PC-9 (cell line): ENCODE measurements around the gene ASPA. TPM values are rescaled to one million over a fixed set of nuclear protein-coding genes. Genes with fewer than 3 reads are reported as not detected.

Source experiments
- BruUV-seq: library from RNA; stranded (reverse); fragments of 400-500 nt; replicated peaks from 2 replicates; lab custom pipeline; 2021; lab: Mats Ljungman, UMichigan
- CTCF ChIA-PET: fragments of 300-600 bp; sonication (Branson Sonifier 250); formaldehyde crosslinking; loops from one replicate; lab custom pipeline; 2022; ENCODE audit warnings: antibody characterized with exemption; lab: Charles Lee
- POLR2A ChIA-PET: fragments of 300-600 bp; sonication (Branson Sonifier 250); formaldehyde crosslinking; loops from one replicate; lab custom pipeline; 2022; ENCODE audit warnings: antibody characterized with exemption; ENCODE audit not compliant: unreplicated experiment; lab: Charles Lee
- DNase-seq, 2 experiments: peaks; one replicate each; pipeline versions ENCODE4 v3.0.0 to v3.0.0-alpha.2; 2015 to 2022; ENCODE audit warnings: mixed read lengths in 1 of 2
- H2AFZ ChIP-seq: fragments of 200-600 bp; sonication (generic); 2 replicates; pipeline ENCODE4 v1.8.1; 2017; ENCODE audit warnings: antibody characterized with exemption
- H3F3A ChIP-seq: fragments of 200-600 bp; sonication (generic); 2 replicates; pipeline ENCODE4 v1.8.1; 2017; ENCODE audit warnings: antibody characterized with exemption, mild to moderate bottlenecking, low read depth; ENCODE audit not compliant: insufficient read depth
- H3K27ac ChIP-seq: fragments of 200-600 bp; sonication (generic); 2 replicates; pipeline ENCODE4 v1.6.1; 2016; ENCODE audit warnings: mixed run types
- H3K27me3 ChIP-seq: fragments of 200-600 bp; sonication (generic); 2 replicates; pipeline ENCODE4 v1.6.1; 2016; ENCODE audit warnings: low read depth, mixed run types; ENCODE audit not compliant: insufficient read depth
- H3K36me3 ChIP-seq: fragments of 200-600 bp; sonication (generic); 2 replicates; pipeline ENCODE4 v1.6.1; 2016; ENCODE audit warnings: low read depth, mixed run types
- H3K4me1 ChIP-seq: fragments of 200-600 bp; sonication (generic); replicated peaks from 2 replicates; pipeline ENCODE4 v1.6.1; 2016; ENCODE audit warnings: mixed run types; ENCODE audit not compliant: insufficient read depth
- H3K4me2 ChIP-seq: fragments of 200-600 bp; sonication (generic); 2 replicates; pipeline ENCODE4 v1.6.1; 2017; ENCODE audit warnings: mixed run types
- H3K4me3 ChIP-seq: fragments of 200-600 bp; sonication (generic); 2 replicates; pipeline ENCODE4 v1.6.1; 2016; ENCODE audit warnings: mixed run types
- H3K79me2 ChIP-seq: fragments of 200-600 bp; sonication (generic); 2 replicates; pipeline ENCODE4 v1.6.1; 2017; ENCODE audit warnings: low read depth, mixed run types
- H3K9me2 ChIP-seq: fragments of 200-600 bp; sonication (generic); 2 replicates; pipeline ENCODE4 v1.8.1; 2017; ENCODE audit warnings: mild to moderate bottlenecking; ENCODE audit not compliant: insufficient read depth
- H3K9me3 ChIP-seq: fragments of 200-600 bp; sonication (generic); 2 replicates; pipeline ENCODE4 v1.8.1; 2016; ENCODE audit warnings: low read depth; ENCODE audit not compliant: insufficient read depth
- H4K20me1 ChIP-seq: fragments of 200-600 bp; sonication (generic); 2 replicates; pipeline ENCODE4 v1.8.1; 2017; ENCODE audit not compliant: insufficient read depth
- CTCF ChIP-seq: fragments of 200-600 bp; sonication (generic); conservative IDR thresholded peaks from 2 replicates; pipeline ENCODE4 v1.6.1; 2017; ENCODE audit warnings: mixed run types, antibody characterized with exemption, mild to moderate bottlenecking, moderate library complexity
- EZH2 ChIP-seq: fragments of 200-600 bp; sonication (generic); IDR thresholded peaks from 2 replicates; pipeline ENCODE4 v1.8.0; 2017; ENCODE audit warnings: antibody characterized with exemption, low read depth
- intact Hi-C: fragments of 100-400 bp; cut with micrococcal nuclease; formaldehyde crosslinking; loops from one replicate; pipeline ENCODE4 v1.10.0; 2022; ENCODE audit not compliant: unreplicated experiment
- total RNA-seq: library from RNA; stranded (reverse); gene quantifications from 2 replicates; pipeline ENCODE4 v1.2.3, GENCODE V29; 2021

Gene ASPA
- total RNA-seq, 1 experiment from 2014 or later, result not detected

- Histone ChIP-seq H3K4me3 (no peak overlapping the region), H3K79me2 (no peaks in the 10 kb centered on the region), H3K9me2 (no peaks in the 10 kb centered on the region), H3K4me1 (no peaks in the 10 kb centered on the region), H4K20me1 (no peaks in the 10 kb centered on the region), H3K27me3 (peaks cover 5% of the 10 kb centered on the region), H3F3A (no peaks in the 10 kb centered on the region), H3K36me3 (no peaks in the 10 kb centered on the region), H3K9me3 (no peaks in the 10 kb centered on the region), H2AFZ (no peak overlapping the region), H3K4me2 (no peak overlapping the region), H3K27ac (no peak overlapping the region)
- DNase-seq, result no peak
- no peak for TF ChIP-seq EZH2
- no peak for TF ChIP-seq CTCF
- intact Hi-C loops, result no loop called here
- POLR2A ChIA-PET, result no interaction called here
- CTCF ChIA-PET, result no interaction called here
- BruUV-seq, result no TSS peak
These were observed 67.7 kb downstream of the ASPA start for GRCh38 chr17:3543453-3543852.

GRCh38 chr17:3544365-3544764, 68.6 kb downstream of the ASPA start:
- ChIA-PET POLR2A (no interaction called here), CTCF (no interaction called here)
- Histone ChIP-seq H3K27me3 (peaks cover 5% of the 10 kb centered on the region), H3K27ac (no peak overlapping the region), H4K20me1 (no peaks in the 10 kb centered on the region), H2AFZ (no peak overlapping the region), H3K36me3 (no peaks in the 10 kb centered on the region), H3K9me3 (no peaks in the 10 kb centered on the region; the same call in 1 of the 2 replicates), H3F3A (no peaks in the 10 kb centered on the region), H3K9me2 (no peaks in the 10 kb centered on the region), H3K4me1 (no peaks in the 10 kb centered on the region), H3K79me2 (no peaks in the 10 kb centered on the region), H3K4me3 (no peak overlapping the region), H3K4me2 (no peak overlapping the region)
- BruUV-seq, result no TSS peak
- TF ChIP-seq EZH2, result no peak
- TF ChIP-seq CTCF, result no peak
- DNase-seq, result no peak
- intact Hi-C loops, result no loop called here

- CTCF ChIA-PET, result no interaction called here
- intact Hi-C loops, result no loop called here
- TF ChIP-seq CTCF (no peak), EZH2 (no peak)
- no peak overlapping the region for H3K4me3 ChIP-seq
- no peak overlapping the region for H2AFZ ChIP-seq
- no peaks in the 10 kb centered on the region for H4K20me1 ChIP-seq
- no peaks in the 10 kb centered on the region for H3K79me2 ChIP-seq
- no peaks in the 10 kb centered on the region for H3F3A ChIP-seq
- POLR2A ChIA-PET, result no interaction called here
- H3K4me2 ChIP-seq, result no peak overlapping the region
- no peaks in the 10 kb centered on the region; the same call in 1 of the 2 replicates for H3K9me3 ChIP-seq
- H3K4me1 ChIP-seq, result no peaks in the 10 kb centered on the region
- peaks cover 5% of the 10 kb centered on the region for H3K27me3 ChIP-seq
- H3K36me3 ChIP-seq, result no peaks in the 10 kb centered on the region
- no peak for DNase-seq
- H3K27ac ChIP-seq, result no peak overlapping the region
- no peaks in the 10 kb centered on the region for H3K9me2 ChIP-seq
- no TSS peak for BruUV-seq
These were observed 69.4 kb downstream of the ASPA start for GRCh38 chr17:3545151-3545550.
